Mesothelial cell of epicardium (in vitro differentiated cells): ENCODE data around the gene VWF. TPM values are rescaled to one million over a fixed set of nuclear protein-coding genes. Genes with fewer than 3 reads are reported as not detected.

Experiments
- DNase-seq, 2 experiments: peaks; one replicate each; pipeline ENCODE4 v3.0.0; 2021; ENCODE audit warnings: low spot score in 2 of 2; ENCODE audit not compliant: unreplicated experiment in 2 of 2
- H3K27ac Mint-ChIP-seq: 2 replicates; pipeline ENCODE4 v1.8.0; 2021; ENCODE audit warnings: mixed read lengths
- H3K27me3 Mint-ChIP-seq: 2 replicates; pipeline ENCODE4 v1.8.0; 2021; ENCODE audit warnings: low read depth, mixed read lengths
- H3K36me3 Mint-ChIP-seq: 2 replicates; pipeline ENCODE4 v1.8.0; 2021; ENCODE audit warnings: mixed read lengths
- H3K4me1 Mint-ChIP-seq: 2 replicates; pipeline ENCODE4 v1.8.0; 2021; ENCODE audit warnings: mixed read lengths
- H3K4me3 Mint-ChIP-seq: 2 replicates; pipeline ENCODE4 v1.8.0; 2021; ENCODE audit warnings: mild to moderate bottlenecking, moderate library complexity, mixed read lengths
- H3K9me3 Mint-ChIP-seq: 2 replicates; pipeline ENCODE4 v1.8.0; 2021; ENCODE audit warnings: mixed read lengths
- CTCF ChIP-seq: fragments of 200-600 bp; sonication (generic); IDR thresholded peaks from one replicate; pipeline ENCODE4 v1.5.0; 2021; ENCODE audit warnings: antibody characterized with exemption; ENCODE audit not compliant: unreplicated experiment
- total RNA-seq: library from RNA; stranded (reverse); gene quantifications from 3 replicates; pipeline ENCODE4 v1.2.1, GENCODE V29; 2021

Gene VWF
- total RNA-seq, 1 donor from 2014 or later: 0.31 TPM

- TF ChIP-seq CTCF: no peak
- no peak for DNase-seq
- Mint-ChIP-seq H3K4me3 (no peak overlapping the region), H3K36me3 (no peaks in the 10 kb centered on the region), H3K27me3 (peaks cover 28% of the 10 kb centered on the region), H3K4me1 (no peaks in the 10 kb centered on the region), H3K27ac (no peak overlapping the region), H3K9me3 (peaks cover 5% of the 10 kb centered on the region)
These were observed 196.5 kb downstream of the VWF start for GRCh38 chr12:5927732-5928516.

- TF ChIP-seq CTCF: no peak
- Mint-ChIP-seq H3K36me3 (no peaks in the 10 kb centered on the region), H3K27me3 (peaks cover 17% of the 10 kb centered on the region), H3K9me3 (peaks cover under 1% of the 10 kb centered on the region), H3K4me3 (no peak overlapping the region), H3K4me1 (no peaks in the 10 kb centered on the region), H3K27ac (no peak overlapping the region)
- DNase-seq: no peak
These were observed 198.8 kb downstream of the VWF start for GRCh38 chr12:5925646-5926045.

- DNase-seq: no peak
- Mint-ChIP-seq H3K4me1 (no peaks in the 10 kb centered on the region), H3K27me3 (peaks cover 14% of the 10 kb centered on the region), H3K27ac (no peak overlapping the region), H3K9me3 (no peaks in the 10 kb centered on the region), H3K36me3 (no peaks in the 10 kb centered on the region), H3K4me3 (no peak overlapping the region)
- no peak for TF ChIP-seq CTCF
These were observed 200.1 kb downstream of the VWF start for GRCh38 chr12:5924342-5924741.

GRCh38 chr12:5923751-5924150, 200.7 kb downstream of the VWF start:
- H3K9me3 Mint-ChIP-seq: no peaks in the 10 kb centered on the region
- H3K36me3 Mint-ChIP-seq: no peaks in the 10 kb centered on the region
- peaks cover 14% of the 10 kb centered on the region for H3K27me3 Mint-ChIP-seq
- no peaks in the 10 kb centered on the region for H3K4me1 Mint-ChIP-seq
- no peak for TF ChIP-seq CTCF
- no peak overlapping the region for H3K27ac Mint-ChIP-seq
- no peak for DNase-seq
- no peak overlapping the region for H3K4me3 Mint-ChIP-seq

- no peak overlapping the region for H3K27ac Mint-ChIP-seq
These were observed 201.3 kb downstream of the VWF start for GRCh38 chr12:5923043-5923605.

More at GRCh38 chr12:5923043-5923605, 201.3 kb downstream of the VWF start:
- no peaks in the 10 kb centered on the region for H3K36me3 Mint-ChIP-seq
- H3K27me3 Mint-ChIP-seq: peaks cover 14% of the 10 kb centered on the region
- H3K4me1 Mint-ChIP-seq: no peaks in the 10 kb centered on the region
- H3K4me3 Mint-ChIP-seq: no peak overlapping the region
- H3K9me3 Mint-ChIP-seq: no peaks in the 10 kb centered on the region
- no peak for TF ChIP-seq CTCF
- no peak for DNase-seq
